Measurements from ENCODE around the gene IL36RN.

IL36RN gene

GRCh38 chr2:113050921-113051895, 7.8 kb upstream of the IL36RN start:
- no peak for TF ChIP-seq CTCF (IDR thresholded peaks at IDR 0.05)

GRCh38 chr2:113052396-113052917, 6.5 kb upstream of the IL36RN start, which contains the start of gene IL36B:
Gene IL36B, minus strand, starts transcription at chr2:113052867.
- no peak for TF ChIP-seq CTCF (IDR thresholded peaks at IDR 0.05)

- no peak for TF ChIP-seq CTCF (IDR thresholded peaks at IDR 0.05)
Measured at GRCh38 chr2:113053666-113054065, 5.3 kb upstream of the IL36RN start.

GRCh38 chr2:113054066-113054465, 4.9 kb upstream of the IL36RN start:
- TF ChIP-seq CTCF (IDR thresholded peaks at IDR 0.05) = no peak

GRCh38 chr2:113056521-113056920, 2.5 kb upstream of the IL36RN start:
- TF ChIP-seq CTCF (IDR thresholded peaks at IDR 0.05) = no peak

GRCh38 chr2:113057117-113057516, 1.9 kb upstream of the IL36RN start:
- no peak for TF ChIP-seq CTCF (IDR thresholded peaks at IDR 0.05)

- TF ChIP-seq CTCF (IDR thresholded peaks at IDR 0.05) = no peak
Measured at GRCh38 chr2:113058411-113058994, 495 bp upstream of the IL36RN start.
